Measurements from ENCODE around the gene B4GALT2. TPM values are rescaled to one million over a fixed set of nuclear protein-coding genes. Genes with fewer than 3 reads are reported as not detected.
A peak's percentile ranks its signal among the peaks of the same experiment; 100 is the strongest.

Gene B4GALT2
- total and polyA plus RNA-seq, 9 of the 15 experiments (the other 6 are each of a cell fraction or from before 2014, with no cell fraction given): 1.3 to 86.8 (median 43.8) TPM

GRCh38 chr1:43991476-43992231 lies 12.6 kb downstream of the B4GALT2 start, which contains the start of gene CCDC24 (continued):
- TF ChIP-seq ZNF12 (CRISPR knock-in tag; IDR thresholded peaks at IDR 0.05) (peak; percentile 67; the same call in 1 of the 2 replicates), KDM4B (IDR thresholded peaks at IDR 0.05; ENCODE audit: borderline replicate concordance in 2 of 2, low read depth in 1 of 2) (peak in 1 of 2 experiments; percentile 70; a peak in 1 of 4 replicates), TAF1 (IDR thresholded peaks at IDR 0.05; ENCODE audit: control insufficient read depth, extremely low read depth, insufficient read depth, low read length, severe bottlenecking) (peak; percentile 42), SRF (CRISPR knock-in tag; IDR thresholded peaks at IDR 0.05) (peak in 1 of 2 experiments; percentile 55; a peak in 1 of 4 replicates), ZNF408 (CRISPR knock-in tag; IDR thresholded peaks at IDR 0.05; ENCODE audit: low read depth) (no peak), ZNF354B (CRISPR knock-in tag; IDR thresholded peaks at IDR 0.05) (no peak), ZNF311 (CRISPR knock-in tag; IDR thresholded peaks at IDR 0.05) (no peak), PRMT5 (CRISPR knock-in tag; IDR thresholded peaks at IDR 0.05) (no peak), ASH1L (IDR thresholded peaks at IDR 0.05; ENCODE audit: borderline replicate concordance, low read depth, partially characterized antibody) (no peak), ZBTB1 (CRISPR knock-in tag; IDR thresholded peaks at IDR 0.05; ENCODE audit: borderline replicate concordance, low read depth) (peak; percentile 46; the same call in 1 of the 2 replicates), KLF6 (CRISPR knock-in tag; IDR thresholded peaks at IDR 0.05; ENCODE audit: borderline replicate concordance) (no peak), ZNF75A (CRISPR knock-in tag; IDR thresholded peaks at IDR 0.05) (no peak), TOE1 (IDR thresholded peaks at IDR 0.05; ENCODE audit: borderline replicate concordance) (no peak), TOE1 (CRISPR knock-in tag; IDR thresholded peaks at IDR 0.05; ENCODE audit: borderline replicate concordance, low read depth) (0 out of 2 replicates have a peak, but pooled peaks have one; percentile 37), SIX5 (IDR thresholded peaks at IDR 0.05; ENCODE audit: borderline replicate concordance in 1 of 2, insufficient read depth in 1 of 2, low read depth in 1 of 2, low read length in 2 of 2) (no peak), STAG1 (CRISPR knock-in tag; IDR thresholded peaks at IDR 0.05; ENCODE audit: borderline replicate concordance) (no peak), ZNF274 (IDR thresholded peaks at IDR 0.05; ENCODE audit: borderline replicate concordance, low read depth, low read length) (no peak), RBM22 (IDR thresholded peaks at IDR 0.05; ENCODE audit: low read depth, low read length, poor library complexity, severe bottlenecking) (peak; percentile 95), XRCC5 (IDR thresholded peaks at IDR 0.05; ENCODE audit: low read depth, low read length) (peak; percentile 67; the same call in 1 of the 2 replicates), ETS2 (tag; IDR thresholded peaks at IDR 0.05; ENCODE audit: borderline replicate concordance, poor library complexity, severe bottlenecking) (no peak), PURB (CRISPR knock-in tag; IDR thresholded peaks at IDR 0.05; ENCODE audit: low read depth) (no peak), ZNF175 (CRISPR knock-in tag; IDR thresholded peaks at IDR 0.05; ENCODE audit: low read depth) (no peak; the same call in 1 of the 2 replicates), CBX8 (IDR thresholded peaks at IDR 0.05; ENCODE audit: borderline replicate concordance, extremely low read depth, low read depth, low read length, poor library complexity, severe bottlenecking) (no peak), E2F3 (CRISPR knock-in tag; IDR thresholded peaks at IDR 0.05) (no peak), ZNF263 (CRISPR knock-in tag; IDR thresholded peaks at IDR 0.05; ENCODE audit: borderline replicate concordance) (peak; percentile 90), ZNF785 (CRISPR knock-in tag; IDR thresholded peaks at IDR 0.05) (no peak)
- TF ChIP-seq, protein P1, sequence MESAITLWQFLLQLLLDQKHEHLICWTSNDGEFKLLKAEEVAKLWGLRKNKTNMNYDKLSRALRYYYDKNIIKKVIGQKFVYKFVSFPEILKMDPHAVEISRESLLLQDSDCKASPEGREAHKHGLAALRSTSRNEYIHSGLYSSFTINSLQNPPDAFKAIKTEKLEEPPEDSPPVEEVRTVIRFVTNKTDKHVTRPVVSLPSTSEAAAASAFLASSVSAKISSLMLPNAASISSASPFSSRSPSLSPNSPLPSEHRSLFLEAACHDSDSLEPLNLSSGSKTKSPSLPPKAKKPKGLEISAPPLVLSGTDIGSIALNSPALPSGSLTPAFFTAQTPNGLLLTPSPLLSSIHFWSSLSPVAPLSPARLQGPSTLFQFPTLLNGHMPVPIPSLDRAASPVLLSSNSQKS (CRISPR knock-in tag; IDR thresholded peaks at IDR 0.05): no peak

Measured in K562 (cell line).